ELF-1 (cell line): ENCODE measurements around the gene KIAA0319L.
A peak's percentile ranks its signal among the peaks of the same experiment; 100 is the strongest.

Experiments used
- DNase-seq: peaks from one replicate; pipeline ENCODE4 v3.0.0-alpha.2; 2016; ENCODE audit warnings: low read depth, low spot score

KIAA0319L gene

DNA sequence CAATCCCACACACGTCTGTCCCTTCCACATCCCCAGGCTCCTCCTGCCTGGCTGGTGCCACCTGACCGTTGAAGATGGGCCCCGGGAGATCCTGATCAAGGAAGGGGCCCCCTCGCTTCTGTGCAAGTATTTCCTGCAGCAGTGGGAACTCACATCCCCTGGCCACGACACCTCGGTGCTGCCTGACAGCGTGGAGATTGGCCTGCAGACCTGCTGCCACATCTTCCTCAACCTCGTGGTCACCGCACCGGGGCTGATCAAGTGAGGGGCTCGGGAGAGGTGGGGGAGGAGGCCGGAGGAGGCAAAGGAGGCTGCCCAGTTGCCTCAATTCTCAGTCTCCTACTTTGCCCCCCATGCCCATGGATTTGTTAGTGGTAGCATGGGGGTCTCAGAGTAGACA lies 6.0 kb upstream of the KIAA0319L start:
- DNase-seq: no peak

GRCh38 chr1:35561972-35562680 lies 4.9 kb upstream of the KIAA0319L start:
- DNase-seq: no peak

DNA sequence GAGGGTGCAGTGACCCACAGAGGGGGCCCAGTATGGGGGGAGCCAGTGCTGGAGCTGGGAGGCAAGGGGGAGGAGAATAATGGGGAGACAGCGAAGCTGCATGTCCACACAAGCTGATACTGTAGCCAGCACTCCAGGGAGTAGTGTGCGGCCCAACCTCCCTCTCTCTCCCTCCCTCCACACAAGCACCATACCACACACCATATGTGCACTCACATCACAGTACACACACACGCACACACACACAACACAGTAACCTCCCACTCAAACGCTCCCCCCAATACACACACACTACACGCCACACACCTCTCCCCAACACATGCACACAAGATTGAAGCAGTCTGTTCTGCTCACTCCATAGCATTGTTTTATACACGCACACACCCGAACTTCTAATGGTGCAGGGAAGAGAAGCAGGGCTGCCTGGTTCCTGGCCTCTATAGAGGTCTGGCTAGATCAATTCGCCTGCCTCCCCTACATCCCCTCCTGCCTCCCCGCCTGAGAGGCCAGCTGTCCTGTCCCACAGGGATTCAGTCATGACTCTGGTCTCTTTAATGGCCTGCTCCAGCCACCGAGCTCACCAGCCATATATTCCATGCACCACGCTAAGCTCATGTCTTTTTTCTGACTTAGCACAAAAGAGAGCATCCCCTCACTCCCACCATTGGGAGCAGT lies 4.2 kb upstream of the KIAA0319L start:
- DNase-seq: no peak

- no peak for DNase-seq
Observed at GRCh38 chr1:35560256-35561225, 3.3 kb upstream of the KIAA0319L start.

- no peak for DNase-seq
Observed at GRCh38 chr1:35559317-35559944, 2.2 kb upstream of the KIAA0319L start.

GRCh38 chr1:35558374-35559316 lies 1.4 kb upstream of the KIAA0319L start:
- peak; percentile 74 for DNase-seq

GRCh38 chr1:35557611-35558373 lies 589 bp upstream of the KIAA0319L start, which contains the start of gene NCDN:
Gene NCDN, plus strand, starts transcription at chr1:35557799. Its CDS starts 392 bp downstream, at chr1:35558191.
- peak; percentile 98 for DNase-seq

GRCh38 chr1:35556484-35557117 lies 602 bp downstream of the KIAA0319L start:
- no peak for DNase-seq

DNA sequence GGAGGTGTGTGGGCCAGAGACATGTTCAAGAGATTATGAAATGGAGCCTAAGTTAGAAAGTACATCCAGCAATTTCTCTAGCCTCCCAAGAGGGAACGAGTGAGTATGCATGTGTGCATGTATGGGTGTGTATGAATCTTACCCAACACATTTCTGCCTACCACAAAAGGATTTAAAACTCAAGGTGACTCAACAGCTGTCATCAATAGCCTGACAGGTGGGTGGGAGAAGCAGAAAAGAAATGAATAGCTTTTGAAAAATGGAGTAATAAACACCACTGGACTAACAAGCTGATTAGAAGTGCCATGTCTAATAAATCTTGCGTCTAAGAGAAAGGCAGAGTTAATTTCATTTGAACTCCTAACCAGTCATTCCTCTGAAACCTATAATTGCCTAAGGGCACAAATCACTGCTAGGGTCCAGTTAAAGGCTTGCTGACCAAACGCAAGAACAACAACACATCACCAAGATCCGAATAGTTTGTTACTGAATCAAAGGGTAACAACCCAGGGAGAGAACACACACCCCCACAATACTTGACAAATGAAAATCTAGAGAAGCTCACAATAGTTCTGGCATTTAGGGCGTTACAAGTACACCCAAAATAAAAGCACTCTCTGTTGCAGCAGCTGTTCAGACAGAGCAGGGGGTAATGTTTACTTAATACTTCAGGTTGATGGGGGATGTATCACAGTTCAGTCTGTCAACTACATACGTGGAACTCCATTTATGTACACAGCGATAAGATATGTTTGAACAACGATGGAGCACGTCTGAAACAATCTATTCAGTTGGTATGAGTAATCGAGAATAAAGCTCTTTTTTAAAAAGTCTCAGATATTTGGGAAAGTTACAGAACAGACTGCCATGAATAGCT lies 1.4 kb downstream of the KIAA0319L start:
- DNase-seq: no peak

DNA sequence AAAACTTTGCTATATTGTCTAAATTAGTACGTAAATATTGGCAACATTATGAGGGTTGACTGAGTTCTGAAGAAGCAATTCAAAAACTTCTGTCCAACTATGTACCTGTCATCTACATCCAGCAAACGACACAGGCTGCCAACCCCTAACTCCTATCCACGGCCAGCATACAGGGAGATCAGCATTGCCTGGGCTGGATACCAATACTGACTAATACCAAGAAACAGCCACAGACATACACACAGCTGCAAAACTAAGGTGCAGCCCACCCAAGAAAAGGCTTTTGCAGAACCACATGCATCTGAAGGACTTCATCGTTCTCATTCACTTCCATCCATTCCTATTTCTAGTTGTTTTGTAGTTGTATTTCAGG lies 2.0 kb downstream of the KIAA0319L start:
- no peak for DNase-seq

DNA sequence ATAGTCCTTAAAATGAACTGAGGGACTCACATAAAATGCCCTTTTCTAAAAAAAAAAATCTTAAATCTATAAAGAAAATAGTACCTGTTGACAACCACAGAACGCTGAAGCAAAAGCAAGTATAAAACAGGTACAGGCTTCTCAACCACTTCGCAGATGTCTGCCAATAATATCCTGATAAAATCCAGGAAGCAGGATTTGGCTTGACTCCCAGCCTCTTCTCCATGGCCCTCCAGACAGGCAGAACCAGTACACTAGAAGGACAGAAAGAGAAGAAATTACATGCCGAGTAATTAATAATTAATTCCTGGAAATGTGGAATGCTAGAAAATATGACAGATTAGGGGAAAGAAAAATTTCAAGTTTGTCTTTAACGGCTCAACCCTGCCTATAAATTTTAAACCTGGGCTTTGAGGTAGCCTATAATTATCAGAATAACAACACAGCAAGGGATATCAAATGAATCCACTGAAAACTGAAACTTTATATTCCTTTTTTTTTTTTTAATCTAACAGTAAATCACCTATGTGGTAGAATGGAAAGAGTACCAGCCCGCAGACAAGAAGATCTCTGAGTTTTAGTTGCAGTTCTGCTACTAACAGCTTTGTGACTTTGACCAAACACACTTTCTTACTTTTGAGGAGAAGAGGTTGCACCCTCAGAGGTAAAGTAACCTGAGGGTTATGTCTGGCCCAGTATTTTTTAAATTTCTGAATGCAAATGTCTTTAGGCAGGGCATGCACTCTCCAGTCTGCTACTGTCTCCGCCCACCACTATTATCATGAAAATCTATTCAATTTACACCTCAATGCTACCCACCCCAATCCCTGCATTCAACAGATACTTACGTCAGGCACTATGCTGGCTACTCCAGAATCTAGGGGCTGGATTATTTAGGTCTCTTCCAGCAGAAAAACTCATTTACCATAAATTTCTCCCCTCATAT lies 2.7 kb downstream of the KIAA0319L start:
- peak; percentile 60 for DNase-seq

DNA sequence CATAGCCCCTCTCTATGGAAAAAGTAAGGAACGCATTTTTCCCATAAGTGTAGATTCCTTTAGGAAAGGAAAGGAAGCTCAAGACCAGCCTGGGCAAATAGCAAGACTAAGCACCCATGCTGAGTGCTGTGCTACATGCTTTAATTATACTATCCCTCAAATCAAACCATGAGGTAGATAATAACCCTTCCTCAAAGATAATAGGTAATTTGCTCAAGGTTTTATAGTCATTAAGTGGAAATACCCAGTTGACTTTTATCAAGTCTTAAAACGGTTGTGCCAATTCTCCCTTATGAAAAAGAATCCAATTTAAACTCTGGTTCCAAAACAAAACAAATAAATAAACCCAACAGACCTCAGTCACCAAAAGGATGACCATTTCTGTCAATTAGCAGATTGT lies 3.4 kb downstream of the KIAA0319L start:
- DNase-seq: no peak

GRCh38 chr1:35546614-35547013 lies 10.6 kb downstream of the KIAA0319L start:
- no peak for DNase-seq

GRCh38 chr1:35544976-35545375 lies 12.2 kb downstream of the KIAA0319L start:
- DNase-seq: peak; percentile 81

- DNase-seq: no peak
Observed at GRCh38 chr1:35539824-35540261, 17.4 kb downstream of the KIAA0319L start.

DNA sequence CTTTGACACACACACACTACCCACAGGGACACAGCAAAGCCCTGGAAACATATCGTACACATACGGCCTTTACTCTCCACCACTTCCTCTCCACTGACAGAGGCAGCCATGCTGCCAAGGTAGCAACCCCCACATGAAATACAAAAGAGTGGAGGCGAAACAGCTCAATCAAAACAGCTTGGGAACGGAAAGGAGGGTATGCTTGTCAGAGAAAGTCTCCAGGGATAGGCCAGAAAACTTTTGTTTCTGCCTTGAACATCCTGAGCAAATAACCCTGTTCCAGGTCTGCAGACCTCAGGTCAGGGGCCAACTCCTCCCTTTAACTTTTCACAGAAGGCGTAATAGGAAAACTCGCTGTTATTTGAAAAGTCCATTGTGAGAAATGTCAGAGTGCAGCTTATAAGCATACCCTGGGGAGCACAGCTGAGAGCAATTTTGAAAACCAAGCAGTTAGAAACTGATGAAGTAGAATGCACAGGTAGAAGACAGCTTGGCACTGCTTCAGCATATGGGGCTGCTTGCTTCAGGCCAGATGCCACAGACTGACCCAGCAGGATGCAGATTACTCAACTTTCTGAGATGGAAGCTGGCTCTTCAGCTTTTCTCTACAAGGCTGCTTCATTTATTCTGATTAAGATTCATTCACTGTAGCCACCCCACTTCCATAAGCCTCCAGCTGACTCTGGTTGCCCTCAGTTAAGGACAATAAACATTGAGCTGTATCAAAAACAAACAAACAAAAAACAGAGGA lies 18.0 kb downstream of the KIAA0319L start:
- DNase-seq: no peak
